Stimulated activated CD4-positive, alpha-beta T cell treated with anti-CD3 and anti-CD28 coated beads, Interleukin-4, amount 100 ng/mL, for 4 hours (primary cell): ENCODE results near the gene BAZ1B.
"Not testable (repeated sequence)": the region's sequence is repeated elsewhere in the genome, so short reads cannot be mapped to it uniquely, and the experiment has no call there.

Source experiments
- DNase-seq, 2 experiments: peaks; one replicate each; pipeline ENCODE4 v3.0.0-alpha.2; 2020

Gene BAZ1B

GRCh38 chr7:73504017-73504416 is 18.1 kb downstream of the BAZ1B start:
- DNase-seq = no peak

GRCh38 chr7:73503229-73503628 is 18.9 kb downstream of the BAZ1B start:
- DNase-seq = no peak

- DNase-seq = no peak
Measured at GRCh38 chr7:73496626-73497025, 25.5 kb downstream of the BAZ1B start.

- DNase-seq = not testable (repeated sequence)
Measured at GRCh38 chr7:73495507-73495906, 26.6 kb downstream of the BAZ1B start.

DNA sequence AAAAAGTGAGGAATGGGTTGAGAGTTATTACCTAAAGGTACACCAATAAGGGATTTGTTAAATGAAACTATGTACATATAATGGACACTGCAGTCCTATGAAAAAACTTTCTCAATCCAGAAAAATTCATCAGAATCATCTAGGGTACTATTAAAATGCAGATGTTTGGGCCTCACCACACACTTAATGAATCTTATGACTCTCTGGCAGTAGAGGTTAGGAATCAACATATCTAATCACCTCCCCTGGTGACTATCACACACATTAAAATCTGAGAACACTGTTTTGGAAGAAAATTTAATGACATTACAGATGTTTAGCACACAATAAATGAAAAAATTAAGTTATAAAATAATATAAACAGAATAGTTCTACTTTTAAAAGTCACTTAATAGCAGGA is 32.1 kb downstream of the BAZ1B start:
- no peak for DNase-seq

DNA sequence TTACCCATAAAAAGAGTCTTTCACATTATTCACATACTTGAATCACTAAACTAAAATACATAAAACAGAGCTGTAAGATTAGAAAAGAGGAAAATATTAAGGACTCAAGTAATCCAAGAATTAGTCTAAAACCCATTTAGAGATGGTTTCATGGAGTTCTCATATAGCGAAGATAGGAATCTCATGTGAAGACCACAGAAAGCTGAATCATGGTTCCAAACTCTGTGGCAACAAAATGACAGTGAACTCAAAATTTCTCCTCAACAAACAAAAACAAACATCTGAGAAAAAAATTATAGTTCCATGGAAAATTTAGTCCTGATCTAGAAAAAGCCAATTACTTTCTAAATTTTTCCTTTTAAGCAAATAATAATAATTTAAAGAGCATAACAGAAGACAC is 34.6 kb downstream of the BAZ1B start:
- no peak for DNase-seq

DNA sequence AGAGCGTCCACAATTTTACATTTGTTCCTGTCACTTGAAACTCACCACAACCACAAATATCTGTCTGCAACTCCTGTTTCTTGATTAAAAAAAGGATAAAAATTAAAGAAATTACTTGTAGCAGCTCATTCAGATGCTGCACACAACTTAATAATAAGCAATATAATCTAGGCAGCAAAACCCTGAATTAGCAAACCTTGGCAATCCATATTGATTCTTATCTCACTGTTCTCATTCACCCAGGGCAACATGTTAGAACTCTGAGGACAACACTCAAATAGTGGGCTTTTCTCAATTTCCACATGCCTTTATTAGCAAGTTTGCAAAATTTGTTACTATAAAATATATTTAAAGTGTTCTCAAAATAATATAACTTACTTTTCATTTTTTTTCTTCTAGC is 38.9 kb downstream of the BAZ1B start:
- DNase-seq = no peak

GRCh38 chr7:73482746-73483145 is 39.3 kb downstream of the BAZ1B start:
- DNase-seq = no peak

- DNase-seq = not testable (repeated sequence)
Measured at GRCh38 chr7:73481521-73481920, 40.6 kb downstream of the BAZ1B start.

DNA sequence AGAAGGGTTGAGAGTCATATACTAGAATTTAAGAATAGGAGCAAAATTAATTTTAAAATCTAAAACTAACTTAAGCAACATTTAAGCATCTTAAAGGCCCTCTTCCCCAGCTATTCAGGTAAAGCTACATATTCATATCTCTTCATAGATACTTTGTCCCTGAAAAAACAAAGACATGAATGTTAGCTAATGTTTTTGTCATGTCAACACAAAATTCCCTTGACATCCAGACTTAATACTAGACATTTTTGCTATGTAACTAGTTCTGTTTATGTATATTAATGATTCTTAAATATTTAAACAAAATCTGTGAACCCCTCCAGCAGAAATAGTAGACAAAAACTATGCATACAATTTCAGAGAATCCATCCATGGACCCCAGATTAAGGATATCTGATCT is 43.5 kb downstream of the BAZ1B start:
- DNase-seq = no peak

DNA sequence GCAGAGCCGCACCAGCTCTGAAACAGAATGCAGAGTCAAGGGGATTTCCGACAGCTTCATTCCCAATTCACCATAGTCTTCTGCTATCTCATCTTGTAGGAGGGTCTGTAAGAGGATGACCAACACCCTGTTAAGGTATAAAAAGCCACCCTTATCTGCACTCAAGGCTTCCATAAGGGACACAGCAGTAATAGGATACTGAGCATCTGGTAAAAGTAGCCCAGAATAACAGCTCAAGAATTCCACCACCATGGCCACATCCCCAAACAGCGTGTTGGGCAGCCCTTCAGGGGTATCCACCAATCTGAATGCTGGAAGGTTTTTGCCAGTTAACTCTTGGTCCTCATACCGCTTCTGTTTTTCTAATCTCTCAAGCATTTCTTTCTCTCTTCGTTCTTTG is 44.7 kb downstream of the BAZ1B start:
- DNase-seq = no peak

DNA sequence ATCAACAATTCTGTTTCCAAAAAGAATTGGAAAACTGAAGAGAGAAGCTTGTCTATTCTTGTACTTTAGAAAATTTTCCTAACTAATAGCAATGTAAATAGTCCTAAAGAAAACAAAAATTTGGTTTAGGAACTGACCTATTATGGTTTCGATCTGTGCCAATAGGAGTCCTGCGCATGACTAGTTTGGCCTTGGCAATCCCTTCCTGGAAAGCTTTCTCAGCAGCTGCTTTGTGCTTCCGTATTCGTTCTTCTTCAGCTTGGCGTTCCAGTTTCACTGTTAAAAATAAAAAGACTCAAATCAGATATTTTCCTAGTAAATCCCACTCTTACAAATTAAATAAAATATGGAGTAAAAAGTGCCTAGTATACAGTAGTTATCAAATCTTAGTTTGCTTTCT is 51.9 kb downstream of the BAZ1B start:
- no peak for DNase-seq

DNA sequence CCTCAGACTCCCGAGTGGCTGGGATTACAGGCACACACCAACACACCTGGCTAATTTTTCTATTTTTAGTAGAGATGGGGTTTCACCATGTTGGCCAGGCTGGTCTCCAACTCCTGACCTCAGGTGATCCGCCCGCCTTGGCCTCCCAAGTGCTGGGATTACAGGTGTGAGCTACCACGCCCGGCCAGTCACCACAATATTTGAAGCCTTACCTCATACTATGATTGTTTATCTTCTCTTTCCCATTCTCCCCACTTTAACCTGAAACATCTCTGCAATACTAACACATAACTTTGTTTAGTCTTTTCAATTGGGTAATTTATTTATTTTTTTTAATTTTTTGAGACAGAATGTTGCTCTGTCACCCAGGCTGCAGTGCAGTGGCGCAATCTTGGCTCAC is 55.0 kb downstream of the BAZ1B start:
- not testable (repeated sequence) for DNase-seq

GRCh38 chr7:73466112-73466511 is 56.0 kb downstream of the BAZ1B start:
- DNase-seq = no peak

GRCh38 chr7:73463966-73464365 is 58.1 kb downstream of the BAZ1B start:
- no peak for DNase-seq

- no peak for DNase-seq
Measured at GRCh38 chr7:73463260-73463659, 58.8 kb downstream of the BAZ1B start.

- no peak for DNase-seq
Measured at GRCh38 chr7:73461782-73462285, 60.3 kb downstream of the BAZ1B start.

- DNase-seq = no peak
Measured at GRCh38 chr7:73454424-73454823, 67.7 kb downstream of the BAZ1B start.

DNA sequence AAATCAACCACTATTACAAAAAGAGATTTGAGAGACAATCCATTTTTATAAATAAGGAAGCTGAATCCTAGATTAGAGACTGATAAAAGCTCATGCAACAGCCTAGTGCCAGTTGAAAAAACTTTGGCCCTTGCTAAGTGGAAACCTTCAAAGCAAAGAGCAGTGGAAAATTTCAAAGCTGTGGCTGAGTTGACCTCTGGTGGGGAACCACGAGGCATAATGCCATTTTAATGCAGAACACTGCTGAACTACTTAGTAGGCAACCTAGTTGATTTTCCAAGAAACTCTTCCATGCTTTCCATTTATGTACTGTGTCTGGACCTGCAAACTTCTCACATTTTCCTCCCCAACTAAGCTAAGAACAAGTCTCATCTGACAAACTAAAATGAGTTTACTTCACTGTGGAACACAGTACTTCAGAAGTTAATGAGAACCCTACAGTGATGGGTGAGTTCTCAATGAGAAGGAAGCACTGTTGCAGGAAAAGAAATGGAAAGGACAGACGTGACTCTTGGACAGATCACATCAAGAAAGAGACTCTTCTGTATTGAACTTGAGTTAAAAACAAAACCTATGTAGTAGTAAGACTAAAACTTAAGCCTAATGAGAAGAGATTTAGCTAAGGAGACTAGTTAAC is 69.0 kb downstream of the BAZ1B start:
- no peak for DNase-seq

DNA sequence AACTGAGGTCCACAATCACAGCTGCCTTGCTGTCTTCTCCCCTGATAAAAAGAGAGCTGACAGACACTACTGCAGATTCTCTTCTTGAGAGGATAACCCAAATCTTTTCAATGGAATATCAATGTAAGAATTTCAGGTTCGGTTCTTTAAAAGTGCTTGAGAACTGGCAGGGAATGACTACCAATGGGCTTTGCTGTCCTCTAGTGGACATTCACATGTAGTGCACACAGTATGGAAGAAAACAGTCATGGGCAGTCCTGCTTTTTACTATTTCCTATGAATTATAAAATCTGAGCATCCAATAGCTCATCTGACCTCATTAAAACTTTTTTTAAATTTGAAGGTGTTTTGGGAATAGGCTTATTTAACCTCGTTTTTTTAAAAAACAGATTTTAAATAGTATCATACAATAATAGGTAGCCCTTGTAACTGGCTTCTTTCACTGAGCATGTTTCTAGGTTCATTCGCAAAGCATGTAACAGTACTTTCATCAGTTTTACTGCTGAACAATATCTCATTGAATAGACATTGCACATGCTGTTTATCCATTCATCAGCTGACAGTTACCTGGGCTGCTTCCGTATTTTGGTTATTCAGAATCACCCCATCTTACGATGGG is 70.2 kb downstream of the BAZ1B start:
- DNase-seq = no peak

DNA sequence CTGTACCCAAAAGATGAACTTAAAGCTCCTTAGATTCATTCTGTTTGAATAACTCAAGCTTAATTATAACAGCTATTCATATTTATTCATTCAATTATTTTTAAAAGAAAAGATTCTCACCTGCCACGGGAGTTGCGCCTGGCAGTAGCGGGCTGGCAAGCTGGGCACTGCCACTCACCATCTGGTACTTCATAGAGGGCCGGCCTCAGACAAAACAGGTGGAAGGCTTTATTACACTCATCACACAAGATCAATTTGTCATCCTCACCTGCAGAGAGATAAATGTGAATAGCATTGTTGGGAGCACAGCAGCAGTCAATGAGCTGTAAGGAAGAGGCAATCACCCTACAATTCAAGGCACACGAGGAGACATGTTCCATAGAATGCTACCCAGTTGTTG is 72.7 kb downstream of the BAZ1B start:
- no peak for DNase-seq

DNA sequence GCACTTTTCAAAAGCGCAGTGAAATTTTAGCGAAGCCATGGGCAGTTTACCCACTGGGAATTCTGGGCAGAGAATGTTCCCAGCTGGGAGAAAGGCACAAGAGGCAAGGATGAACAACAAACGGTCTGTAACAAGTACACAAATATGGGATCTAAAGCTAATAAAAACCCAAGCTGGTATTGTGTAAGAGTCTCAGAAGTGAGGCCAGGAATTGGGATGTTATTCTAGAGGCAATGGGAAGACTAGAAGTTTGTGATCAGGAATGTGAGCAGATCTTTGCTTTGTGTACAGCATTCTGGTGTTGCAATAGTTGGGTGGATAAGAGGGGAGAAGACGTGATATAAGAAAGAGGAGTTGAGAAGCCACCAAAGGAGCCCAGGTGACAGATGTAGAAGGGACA is 73.5 kb downstream of the BAZ1B start:
- DNase-seq = no peak

- DNase-seq = no peak
Measured at GRCh38 chr7:73447121-73447733, 74.9 kb downstream of the BAZ1B start.

GRCh38 chr7:73446682-73447081 is 75.4 kb downstream of the BAZ1B start:
- no peak for DNase-seq
